Gastroesophageal sphincter (tissue), 3 donors: ENCODE measurements around the gene THSD4.

ENCODE experiments used
- POLR2A ChIP-seq, 2 donors: fragments of 450-650 bp; IDR thresholded peaks; one replicate each; pipeline ENCODE4 v1.6.1; 2017; ENCODE audit warnings: antibody characterized with exemption in 2 of 2, mild to moderate bottlenecking in 2 of 2, moderate library complexity in 1 of 2
- TF ChIP-seq, protein P1 (sequence below), 4 experiments: fragments of 200-600 bp in 2 of 4; fragments of 450-650 bp in 2 of 4; sonication (generic) in 1 of 4; IDR thresholded peaks; one replicate each; pipeline ENCODE4 v1.5.1; 2017 to 2019; ENCODE audit warnings: antibody characterized with exemption in 4 of 4, mild to moderate bottlenecking in 2 of 4, moderate library complexity in 2 of 4

DNA sequence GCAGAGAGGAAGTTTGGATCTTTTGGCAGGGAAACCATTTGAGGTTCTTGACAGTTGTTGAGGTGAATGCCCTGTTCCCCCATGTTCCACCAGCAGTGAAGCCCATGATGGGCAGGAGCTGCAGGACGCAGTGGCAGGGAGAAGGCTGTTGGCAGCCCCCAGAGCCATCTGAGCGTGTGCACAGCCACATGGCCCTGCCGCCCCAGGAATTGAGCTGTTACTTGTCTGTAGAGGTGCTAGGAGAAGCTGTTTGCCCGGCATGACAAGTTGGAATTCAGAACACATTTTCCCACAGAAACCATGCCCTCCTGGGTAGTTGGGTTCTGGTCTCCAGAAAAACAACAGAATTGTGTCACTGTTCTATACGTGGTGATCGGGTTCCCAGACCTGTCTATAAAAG lies 476.9 kb downstream of the THSD4 start:
- TF ChIP-seq, protein P1, sequence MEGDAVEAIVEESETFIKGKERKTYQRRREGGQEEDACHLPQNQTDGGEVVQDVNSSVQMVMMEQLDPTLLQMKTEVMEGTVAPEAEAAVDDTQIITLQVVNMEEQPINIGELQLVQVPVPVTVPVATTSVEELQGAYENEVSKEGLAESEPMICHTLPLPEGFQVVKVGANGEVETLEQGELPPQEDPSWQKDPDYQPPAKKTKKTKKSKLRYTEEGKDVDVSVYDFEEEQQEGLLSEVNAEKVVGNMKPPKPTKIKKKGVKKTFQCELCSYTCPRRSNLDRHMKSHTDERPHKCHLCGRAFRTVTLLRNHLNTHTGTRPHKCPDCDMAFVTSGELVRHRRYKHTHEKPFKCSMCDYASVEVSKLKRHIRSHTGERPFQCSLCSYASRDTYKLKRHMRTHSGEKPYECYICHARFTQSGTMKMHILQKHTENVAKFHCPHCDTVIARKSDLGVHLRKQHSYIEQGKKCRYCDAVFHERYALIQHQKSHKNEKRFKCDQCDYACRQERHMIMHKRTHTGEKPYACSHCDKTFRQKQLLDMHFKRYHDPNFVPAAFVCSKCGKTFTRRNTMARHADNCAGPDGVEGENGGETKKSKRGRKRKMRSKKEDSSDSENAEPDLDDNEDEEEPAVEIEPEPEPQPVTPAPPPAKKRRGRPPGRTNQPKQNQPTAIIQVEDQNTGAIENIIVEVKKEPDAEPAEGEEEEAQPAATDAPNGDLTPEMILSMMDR (IDR thresholded peaks at IDR 0.05): no peak
- no peak for TF ChIP-seq POLR2A (IDR thresholded peaks at IDR 0.05)
